AG09319 (cell line): ENCODE data around the gene HLA-DOB.

ENCODE experiments used
- DNase-seq: peaks from one replicate; pipeline ENCODE4 v3.0.0-alpha.2; 2010; ENCODE audit warnings: low read depth; ENCODE audit errors: extremely low read depth
- CTCF ChIP-seq: IDR thresholded peaks from 2 replicates; pipeline ENCODE4 v1.5.1; 2011; ENCODE audit warnings: low read depth, mild to moderate bottlenecking, inconsistent platforms, low read length, moderate library complexity

HLA-DOB gene

GRCh38 chr6:32827025-32827424 lies 10.2 kb upstream of the HLA-DOB start:
- no peak for TF ChIP-seq CTCF
- no peak for DNase-seq

- peak; percentile 44 for DNase-seq
- peak; percentile 45 for TF ChIP-seq CTCF
Observed at GRCh38 chr6:32825966-32826365, 9.2 kb upstream of the HLA-DOB start.

DNA sequence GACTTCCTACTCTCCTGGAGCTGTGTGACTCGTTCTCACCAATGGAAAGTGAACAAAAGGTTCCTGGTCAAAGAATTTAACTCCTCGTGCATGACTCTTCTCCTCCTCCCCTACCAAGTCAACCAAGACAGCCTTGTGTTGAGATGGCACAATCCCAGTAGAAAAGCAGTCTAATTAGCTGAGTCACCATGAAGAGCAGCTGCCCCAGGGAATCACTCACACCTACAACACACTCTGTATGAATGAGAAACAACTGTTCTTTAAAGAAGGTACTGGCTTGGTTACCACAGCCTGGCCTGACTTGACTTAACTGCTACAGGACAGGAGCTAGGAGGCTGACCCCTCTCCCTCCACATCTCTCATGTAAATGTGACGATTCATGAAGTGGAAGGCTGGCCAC lies 2.9 kb upstream of the HLA-DOB start:
- no peak for DNase-seq

GRCh38 chr6:32818867-32819266 lies 2.1 kb upstream of the HLA-DOB start:
- no peak for DNase-seq
- no peak for TF ChIP-seq CTCF

More for the DNA sequence above, 2.9 kb upstream of the HLA-DOB start:
- no peak for TF ChIP-seq CTCF

DNA sequence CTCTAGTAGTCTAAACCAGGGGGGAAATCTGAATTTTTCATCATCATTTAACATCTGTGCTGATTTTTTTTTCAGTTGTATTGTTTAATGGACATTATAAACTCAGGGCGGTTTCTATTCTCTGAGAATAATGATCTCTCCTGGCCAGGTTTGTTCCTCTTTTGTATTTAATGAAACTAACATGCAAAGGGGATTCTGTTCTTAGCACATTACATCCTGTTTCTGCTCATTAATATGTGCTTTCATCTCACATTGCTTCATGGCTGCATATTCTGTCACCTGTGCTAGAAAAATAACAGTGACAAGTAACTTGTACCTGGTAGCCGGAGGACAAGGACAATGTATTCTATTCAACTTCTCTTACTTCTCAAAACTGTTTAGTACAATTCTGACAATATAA lies 806 bp downstream of the HLA-DOB start:
- no peak for DNase-seq
- TF ChIP-seq CTCF: no peak

DNA sequence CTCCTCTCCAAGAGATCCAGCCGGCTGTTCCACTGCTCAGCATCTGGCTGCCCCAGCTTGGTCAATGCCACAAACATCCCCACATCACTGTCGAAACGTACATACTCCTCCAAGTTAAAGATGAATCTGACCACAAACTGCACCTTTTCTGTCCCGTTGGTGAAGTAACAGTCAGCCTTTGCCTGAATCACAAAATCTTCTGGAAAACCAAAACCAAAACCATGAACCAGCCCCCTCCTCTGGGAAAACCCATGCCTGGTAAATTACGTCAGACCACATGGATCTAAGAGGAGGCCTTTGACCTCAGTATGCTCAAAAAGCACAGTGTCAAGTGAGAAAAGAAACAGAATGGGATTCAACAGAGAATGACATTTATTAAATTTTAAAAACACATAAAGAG lies 1.7 kb downstream of the HLA-DOB start:
- DNase-seq: no peak
- no peak for TF ChIP-seq CTCF

GRCh38 chr6:32814145-32814544 lies 2.7 kb downstream of the HLA-DOB start:
- DNase-seq: no peak
- TF ChIP-seq CTCF: no peak
